ENCODE results near the gene AVPI1.

AVPI1 gene

DNA sequence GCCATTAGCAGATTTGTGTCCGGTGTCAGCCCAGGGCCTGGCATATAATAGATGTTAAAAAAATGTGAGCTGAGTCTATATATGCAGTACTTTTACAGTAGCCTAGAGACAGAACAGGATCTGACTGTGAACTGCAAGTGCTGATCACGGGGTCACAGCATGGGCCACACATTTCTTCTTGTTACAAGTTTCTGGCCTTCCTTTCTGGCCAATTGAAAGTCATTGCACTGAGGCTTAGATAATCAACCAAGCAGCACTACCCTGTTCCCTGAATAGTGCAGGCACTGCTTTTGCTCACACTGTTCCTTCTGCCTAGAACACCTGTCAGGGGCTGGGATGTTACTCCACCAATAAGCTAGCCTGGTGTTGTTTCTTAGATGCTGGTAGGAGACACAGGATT is 21.1 kb upstream of the AVPI1 start:
- Histone ChIP-seq H3K9me2 (replicated peaks; ENCODE audit: insufficient read depth, low read length) (no peaks in the 10 kb centered on the region), H3K9me3 (ENCODE audit: insufficient read depth, low read length) (no peaks in the 10 kb centered on the region), H3K9ac (ENCODE audit: low read length) (no peak overlapping the region), H3K4me2 (ENCODE audit: low read depth, low read length, poor library complexity, severe bottlenecking) (no peak overlapping the region), H3K27me3 (ENCODE audit: low read length) (no peaks in the 10 kb centered on the region), H2AFZ (ENCODE audit: low read depth, low read length, severe bottlenecking) (no peak overlapping the region), H3K36me3 (ENCODE audit: low read length) (no peaks in the 10 kb centered on the region), H3K4me3 (ENCODE audit: insufficient read depth, low read length, poor library complexity, severe bottlenecking) (no peak overlapping the region), H3K79me2 (ENCODE audit: insufficient read depth, low read length) (no peaks in the 10 kb centered on the region), H4K20me1 (ENCODE audit: low read depth, low read length) (no peaks in the 10 kb centered on the region), H3K27ac (ENCODE audit: low read depth, low read length) (no peak overlapping the region), H3F3A (ENCODE audit: insufficient read depth) (no peaks in the 10 kb centered on the region)
- TF ChIP-seq, protein P1, sequence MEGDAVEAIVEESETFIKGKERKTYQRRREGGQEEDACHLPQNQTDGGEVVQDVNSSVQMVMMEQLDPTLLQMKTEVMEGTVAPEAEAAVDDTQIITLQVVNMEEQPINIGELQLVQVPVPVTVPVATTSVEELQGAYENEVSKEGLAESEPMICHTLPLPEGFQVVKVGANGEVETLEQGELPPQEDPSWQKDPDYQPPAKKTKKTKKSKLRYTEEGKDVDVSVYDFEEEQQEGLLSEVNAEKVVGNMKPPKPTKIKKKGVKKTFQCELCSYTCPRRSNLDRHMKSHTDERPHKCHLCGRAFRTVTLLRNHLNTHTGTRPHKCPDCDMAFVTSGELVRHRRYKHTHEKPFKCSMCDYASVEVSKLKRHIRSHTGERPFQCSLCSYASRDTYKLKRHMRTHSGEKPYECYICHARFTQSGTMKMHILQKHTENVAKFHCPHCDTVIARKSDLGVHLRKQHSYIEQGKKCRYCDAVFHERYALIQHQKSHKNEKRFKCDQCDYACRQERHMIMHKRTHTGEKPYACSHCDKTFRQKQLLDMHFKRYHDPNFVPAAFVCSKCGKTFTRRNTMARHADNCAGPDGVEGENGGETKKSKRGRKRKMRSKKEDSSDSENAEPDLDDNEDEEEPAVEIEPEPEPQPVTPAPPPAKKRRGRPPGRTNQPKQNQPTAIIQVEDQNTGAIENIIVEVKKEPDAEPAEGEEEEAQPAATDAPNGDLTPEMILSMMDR (IDR thresholded peaks at IDR 0.05; ENCODE audit: insufficient read depth, low read length, poor library complexity, severe bottlenecking): no peak
- TF ChIP-seq EZH2phosphoT487 (conservative IDR thresholded peaks at IDR 0.05; ENCODE audit: low read length): no peak

DNA sequence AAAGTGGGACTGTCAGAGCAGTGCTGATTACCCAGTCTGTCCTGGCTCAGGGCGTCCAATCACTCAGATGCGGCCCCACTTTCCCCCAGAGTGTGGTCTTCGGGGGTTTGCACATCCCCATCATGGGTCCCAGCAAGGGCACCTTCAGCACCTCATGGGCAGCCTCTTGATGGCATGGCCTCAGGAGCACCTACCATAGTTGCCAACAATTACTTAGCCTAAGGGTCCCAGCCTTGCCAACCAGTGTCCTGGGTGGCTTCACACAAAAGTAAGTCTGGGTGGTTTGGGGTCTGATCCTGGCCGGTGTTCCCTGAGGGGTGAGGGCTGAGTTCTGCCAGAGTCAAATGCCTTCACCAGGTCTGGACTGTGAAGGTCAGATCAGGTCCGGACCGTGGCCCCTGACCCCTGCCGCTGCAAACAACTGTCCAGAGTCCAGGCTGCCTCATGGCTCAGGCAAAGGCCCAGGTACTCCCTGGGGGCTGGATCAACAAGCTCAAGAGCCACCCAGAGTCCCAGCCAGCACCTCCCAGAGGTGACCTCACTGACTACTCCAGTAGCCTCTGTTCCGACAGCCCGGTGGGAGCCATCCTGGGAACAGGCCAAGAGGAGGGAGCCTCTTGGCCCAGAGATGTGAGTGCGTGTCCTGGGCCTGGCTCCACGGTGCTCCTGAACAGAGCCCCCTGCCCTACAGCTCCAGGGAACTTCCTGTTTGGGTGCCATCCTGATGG is 20.3 kb upstream of the AVPI1 start:
- Histone ChIP-seq H3K79me2 (ENCODE audit: insufficient read depth, low read length) (no peaks in the 10 kb centered on the region), H3K36me3 (ENCODE audit: low read length) (no peaks in the 10 kb centered on the region), H2AFZ (ENCODE audit: low read depth, low read length, severe bottlenecking) (no peak overlapping the region), H4K20me1 (ENCODE audit: low read depth, low read length) (no peaks in the 10 kb centered on the region), H3K9me2 (replicated peaks; ENCODE audit: insufficient read depth, low read length) (no peaks in the 10 kb centered on the region), H3K9ac (ENCODE audit: low read length) (no peak overlapping the region), H3K27ac (ENCODE audit: low read depth, low read length) (no peak overlapping the region), H3K9me3 (ENCODE audit: insufficient read depth, low read length) (no peaks in the 10 kb centered on the region), H3F3A (ENCODE audit: insufficient read depth) (no peaks in the 10 kb centered on the region), H3K27me3 (ENCODE audit: low read length) (no peaks in the 10 kb centered on the region), H3K4me2 (ENCODE audit: low read depth, low read length, poor library complexity, severe bottlenecking) (no peak overlapping the region), H3K4me3 (ENCODE audit: insufficient read depth, low read length, poor library complexity, severe bottlenecking) (no peak overlapping the region)
- TF ChIP-seq, protein P1 (IDR thresholded peaks at IDR 0.05; ENCODE audit: insufficient read depth, low read length, poor library complexity, severe bottlenecking): no peak
- TF ChIP-seq EZH2phosphoT487 (conservative IDR thresholded peaks at IDR 0.05; ENCODE audit: low read length): no peak

DNA sequence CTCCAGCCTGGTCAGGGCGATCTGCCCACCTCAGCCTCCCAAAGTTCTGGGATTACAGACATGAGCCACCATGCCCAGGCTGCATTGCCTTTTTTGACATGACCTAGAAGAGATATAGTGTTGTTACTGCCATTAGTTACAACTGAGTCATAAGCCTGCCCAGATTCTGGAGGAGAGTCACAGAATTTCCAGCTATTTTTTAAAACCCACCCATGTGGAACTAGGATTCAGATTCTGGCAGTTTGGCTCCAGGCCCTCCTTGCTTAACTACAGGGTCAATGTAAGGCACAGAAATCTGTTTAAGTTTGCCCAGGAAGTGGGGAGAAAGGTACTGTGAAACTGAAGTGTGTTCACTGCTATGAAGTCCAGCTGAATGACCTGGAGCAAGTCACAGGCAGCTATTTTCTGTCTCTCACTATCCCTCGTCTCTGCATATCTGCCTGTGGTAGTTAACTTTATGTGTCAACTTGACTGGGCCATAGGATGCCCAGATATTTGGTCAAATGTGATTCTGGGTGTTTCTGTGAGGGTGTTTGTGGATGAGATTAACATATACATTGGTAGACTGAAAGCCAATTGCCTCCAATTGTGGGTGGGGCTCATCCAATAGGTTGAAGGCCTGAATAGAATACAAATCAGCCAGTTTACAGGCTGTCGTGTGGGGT is 18.1 kb upstream of the AVPI1 start:
- Histone ChIP-seq H4K20me1 (ENCODE audit: low read depth, low read length) (no peaks in the 10 kb centered on the region), H3K79me2 (ENCODE audit: insufficient read depth, low read length) (no peaks in the 10 kb centered on the region), H3K27ac (ENCODE audit: low read depth, low read length) (no peak overlapping the region), H3K9ac (ENCODE audit: low read length) (no peak overlapping the region), H3K27me3 (ENCODE audit: low read length) (no peaks in the 10 kb centered on the region), H3K4me3 (ENCODE audit: insufficient read depth, low read length, poor library complexity, severe bottlenecking) (no peak overlapping the region), H2AFZ (ENCODE audit: low read depth, low read length, severe bottlenecking) (no peak overlapping the region), H3F3A (ENCODE audit: insufficient read depth) (no peaks in the 10 kb centered on the region), H3K9me3 (ENCODE audit: insufficient read depth, low read length) (no peaks in the 10 kb centered on the region), H3K4me2 (ENCODE audit: low read depth, low read length, poor library complexity, severe bottlenecking) (no peak overlapping the region), H3K36me3 (ENCODE audit: low read length) (no peaks in the 10 kb centered on the region), H3K9me2 (replicated peaks; ENCODE audit: insufficient read depth, low read length) (no peaks in the 10 kb centered on the region)
- TF ChIP-seq, protein P1 (IDR thresholded peaks at IDR 0.05; ENCODE audit: insufficient read depth, low read length, poor library complexity, severe bottlenecking): no peak
- TF ChIP-seq EZH2phosphoT487 (conservative IDR thresholded peaks at IDR 0.05; ENCODE audit: low read length): no peak
